Measurements from ENCODE around the gene OTUB2.

Gene OTUB2

GRCh38 chr14:94022532-94023411 lies 3.4 kb upstream of the OTUB2 start:
- DNase-seq = no peak

GRCh38 chr14:94024549-94024948 lies 1.6 kb upstream of the OTUB2 start:
- no peak for DNase-seq

DNA sequence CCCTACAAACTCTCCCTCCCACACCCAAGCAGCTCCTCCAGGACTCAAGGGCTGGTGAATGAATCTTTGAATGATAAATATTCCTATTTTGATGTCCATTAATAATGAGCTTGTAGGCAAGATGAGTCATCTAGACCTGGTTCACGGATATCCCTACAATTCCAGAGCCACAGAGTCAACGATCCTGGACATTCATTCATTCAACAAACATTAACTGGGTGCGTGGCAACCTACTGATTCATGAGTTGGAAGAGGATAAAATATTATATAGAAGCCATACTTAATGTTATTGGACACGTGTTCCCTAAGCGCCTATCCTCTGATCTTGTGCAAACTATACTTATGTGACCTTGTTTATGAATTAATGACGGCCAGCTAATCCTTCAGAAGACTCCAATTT lies 420 bp upstream of the OTUB2 start:
- DNase-seq = no peak

DNA sequence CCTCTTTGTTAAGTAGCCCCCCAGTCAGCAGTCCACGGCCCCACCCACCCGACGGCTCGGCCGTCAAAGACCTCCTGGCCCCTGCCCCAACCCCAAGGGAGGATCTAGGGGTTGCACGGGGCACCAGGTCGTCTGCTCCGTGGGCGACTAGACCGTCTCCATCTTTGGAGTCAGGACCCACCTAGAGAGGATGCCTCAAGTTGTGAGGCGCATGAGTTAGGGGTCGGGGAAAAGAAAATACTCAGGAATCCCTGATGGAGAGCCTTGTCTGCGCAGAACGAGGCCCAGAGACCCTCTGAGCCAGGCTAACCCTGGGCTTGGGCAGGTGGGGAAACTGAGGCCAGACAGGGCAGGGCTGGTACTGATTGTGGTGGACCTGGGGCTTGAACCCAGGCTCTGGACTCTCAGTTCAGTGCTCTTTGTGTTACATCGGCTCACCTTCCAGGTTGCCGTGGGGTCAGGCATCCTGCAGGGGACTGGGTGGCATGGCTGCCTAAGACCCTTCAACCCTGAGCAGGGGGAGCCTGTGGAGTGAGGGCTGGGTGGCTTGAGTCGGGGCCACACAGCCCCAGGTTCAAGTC lies 839 bp downstream of the OTUB2 start:
- DNase-seq = no peak

DNA sequence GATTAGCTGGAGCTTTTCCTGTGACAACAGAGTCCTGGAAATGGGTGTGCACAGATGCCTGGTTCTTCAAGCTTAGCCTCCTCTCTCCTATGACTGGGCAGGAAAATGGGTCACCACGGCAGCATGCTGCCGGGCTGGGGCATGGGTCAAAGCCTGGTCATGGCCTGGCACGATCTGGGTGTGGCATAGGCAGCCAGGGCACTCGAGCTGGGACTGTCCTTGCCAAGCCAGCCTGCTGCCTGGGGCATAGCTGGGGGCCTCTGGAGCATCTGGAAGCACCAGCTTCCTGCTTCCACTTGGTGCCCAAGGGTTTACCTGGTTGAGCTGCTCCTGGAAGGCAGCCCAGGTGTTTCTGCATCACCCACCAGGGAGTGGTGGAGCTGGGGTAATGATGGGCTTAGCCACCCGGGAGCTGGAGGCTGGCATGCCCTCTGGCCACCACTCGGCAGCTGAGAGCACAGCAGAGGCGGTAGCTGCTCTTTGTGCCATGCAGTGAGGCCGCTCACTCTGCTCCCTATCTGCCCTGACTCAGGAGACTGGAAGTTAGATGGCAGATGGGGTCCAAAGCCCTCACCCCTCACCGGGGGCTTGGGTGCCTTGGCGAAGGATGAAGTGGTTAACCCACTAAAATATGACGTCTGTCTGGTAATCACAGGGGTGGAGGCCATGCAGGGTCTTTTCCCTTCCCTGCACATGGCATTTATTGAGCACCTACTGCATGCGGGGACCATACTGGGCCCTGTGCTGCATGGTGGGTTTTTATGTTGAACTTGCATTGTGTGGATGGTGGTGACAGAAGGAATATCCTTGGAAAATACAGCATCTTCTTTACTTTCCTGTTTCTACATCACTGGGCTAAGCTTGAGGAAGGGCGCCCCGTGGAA lies 1.7 kb downstream of the OTUB2 start:
- no peak for DNase-seq

- DNase-seq = no peak
Measured at GRCh38 chr14:94028450-94028826, 2.3 kb downstream of the OTUB2 start.

DNA sequence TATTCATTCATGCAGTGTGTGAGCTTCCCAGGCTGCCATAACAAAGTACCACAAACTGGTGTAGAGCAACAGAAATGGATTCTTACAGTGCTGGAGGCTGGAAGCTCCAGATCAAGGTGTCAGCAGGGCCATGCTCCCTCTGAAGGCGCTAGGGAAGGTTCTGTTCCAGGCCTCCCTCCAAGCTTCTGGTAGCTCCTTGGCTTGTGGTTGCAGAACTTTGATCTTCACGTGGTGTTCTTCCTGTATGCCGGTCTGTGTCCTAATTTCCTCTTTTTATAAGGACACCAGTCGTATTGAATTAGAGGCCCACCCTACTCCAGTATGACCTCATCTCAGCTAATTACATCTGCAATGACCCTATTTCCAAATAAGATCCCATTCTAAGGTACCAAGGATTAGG lies 3.1 kb downstream of the OTUB2 start:
- no peak for DNase-seq

GRCh38 chr14:94029671-94030203 lies 3.6 kb downstream of the OTUB2 start:
- no peak for DNase-seq

GRCh38 chr14:94030571-94030970 lies 4.4 kb downstream of the OTUB2 start:
- DNase-seq = no peak

- no peak for DNase-seq
Measured at GRCh38 chr14:94031161-94031882, 5.2 kb downstream of the OTUB2 start.

DNA sequence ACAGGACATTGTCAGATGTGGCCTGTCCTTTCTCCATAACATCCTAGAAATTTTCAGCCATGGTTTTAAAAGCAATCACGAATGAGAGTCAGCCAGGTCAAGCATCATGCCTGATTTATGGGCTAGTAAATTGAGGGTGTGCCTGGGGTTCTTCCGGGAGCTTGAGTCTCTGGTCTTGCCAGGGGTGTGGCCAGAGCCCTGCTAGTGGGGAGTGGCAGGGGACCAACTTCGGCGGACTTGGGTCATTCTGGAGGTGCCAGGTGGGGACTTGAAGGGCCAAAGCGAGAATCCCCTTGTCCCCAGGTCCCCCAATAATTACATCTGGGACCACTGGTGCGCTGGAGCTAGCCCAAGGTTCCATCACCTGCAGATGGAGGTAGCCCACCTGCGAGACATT lies 5.7 kb downstream of the OTUB2 start:
- DNase-seq = no peak

DNA sequence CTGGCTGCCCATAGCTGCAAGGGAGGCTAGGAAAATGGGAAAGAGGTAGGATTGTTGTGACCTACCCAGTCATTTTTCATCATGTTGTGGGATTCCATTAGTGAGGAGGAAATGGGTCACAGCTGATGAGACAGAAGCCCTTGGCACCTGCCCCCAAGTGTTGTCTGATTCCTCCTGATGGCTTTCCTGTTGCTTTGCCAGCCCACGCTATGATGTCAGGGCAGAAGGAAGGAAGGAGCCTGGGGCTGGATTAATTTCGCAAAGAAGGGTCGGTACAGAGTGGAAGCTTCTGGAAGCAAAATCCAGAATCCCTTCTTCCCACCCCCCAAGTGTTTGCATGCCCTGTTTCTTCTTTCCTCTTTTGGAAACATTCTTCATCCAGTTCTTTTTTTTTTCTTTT lies 8.7 kb downstream of the OTUB2 start:
- no peak for DNase-seq

- DNase-seq = peak; percentile 11
Measured at GRCh38 chr14:94036313-94037167, 10.4 kb downstream of the OTUB2 start.

DNA sequence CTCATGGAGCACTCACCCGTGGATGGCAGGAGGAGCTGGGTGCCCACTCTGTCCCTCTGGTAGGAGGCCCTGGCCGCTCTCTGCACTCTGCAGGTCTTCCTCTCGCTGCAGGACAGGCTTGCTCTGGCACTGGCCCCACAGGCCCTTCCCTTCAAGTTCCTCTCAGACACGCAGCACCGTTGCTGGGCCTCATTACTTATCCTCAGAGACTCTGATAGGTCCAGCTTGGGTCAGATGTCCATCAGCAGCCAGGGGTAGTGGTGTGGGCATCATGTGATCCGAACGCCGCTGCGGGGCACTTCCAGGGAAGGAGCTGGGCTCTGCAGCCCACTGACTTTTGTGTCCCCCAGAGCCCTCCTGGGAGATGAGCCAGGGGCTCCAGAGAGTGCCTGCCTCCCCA lies 11.8 kb downstream of the OTUB2 start:
- no peak for DNase-seq

DNA sequence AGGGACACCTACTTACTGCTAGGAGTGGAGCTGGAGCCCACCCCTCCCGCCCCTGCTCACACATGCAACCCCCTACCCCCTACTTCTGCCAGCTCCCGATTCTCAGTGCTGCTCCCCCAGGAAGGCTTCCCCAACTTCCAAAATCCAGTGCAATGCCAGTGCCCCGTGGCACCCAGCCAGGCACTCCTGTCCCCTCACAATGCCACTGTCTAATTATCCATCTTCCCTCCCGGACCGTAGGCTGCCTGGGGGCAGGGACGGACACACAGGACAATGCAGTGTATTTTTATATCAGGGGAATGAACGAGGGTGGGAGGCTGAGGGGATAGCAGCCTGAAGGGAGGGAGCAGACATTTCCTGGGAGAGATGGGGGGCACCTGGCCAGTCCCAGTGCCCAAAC lies 12.4 kb downstream of the OTUB2 start:
- DNase-seq = no peak

DNA sequence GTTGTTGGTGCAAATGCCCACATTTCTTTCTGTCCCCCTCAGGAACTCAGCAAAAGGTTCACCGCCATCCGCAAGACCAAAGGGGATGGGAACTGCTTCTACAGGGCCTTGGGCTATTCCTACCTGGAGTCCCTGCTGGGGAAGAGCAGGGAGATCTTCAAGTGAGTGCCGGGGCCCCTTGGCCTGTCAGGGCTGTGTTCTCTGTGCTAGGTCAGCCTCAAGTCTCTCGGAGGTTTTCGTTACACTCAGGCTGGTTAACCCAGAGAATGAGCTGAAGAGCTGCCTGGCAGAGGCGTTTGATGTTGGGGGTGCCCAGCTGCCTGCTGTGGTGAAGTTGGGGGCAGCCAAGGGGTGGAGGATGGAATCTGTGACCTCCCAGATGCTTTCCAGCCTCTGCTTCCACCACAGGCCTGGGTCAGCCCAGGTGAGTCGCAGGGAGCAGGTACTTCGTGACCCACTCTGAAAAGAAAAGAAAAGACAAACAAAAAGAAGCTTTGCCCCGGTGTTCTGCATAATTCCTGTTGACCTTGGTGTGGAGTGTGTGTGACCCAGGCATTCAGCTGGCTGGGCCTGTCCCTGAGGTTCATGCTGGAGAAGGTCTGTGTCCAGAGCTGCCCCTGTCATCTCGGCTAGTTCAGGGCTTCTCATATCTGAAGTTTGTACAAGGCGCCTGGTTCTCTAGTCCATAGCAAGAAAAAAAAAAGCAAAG lies 12.9 kb downstream of the OTUB2 start:
- DNase-seq = no peak

GRCh38 chr14:94040247-94040646 lies 14.1 kb downstream of the OTUB2 start:
- no peak for DNase-seq

DNA sequence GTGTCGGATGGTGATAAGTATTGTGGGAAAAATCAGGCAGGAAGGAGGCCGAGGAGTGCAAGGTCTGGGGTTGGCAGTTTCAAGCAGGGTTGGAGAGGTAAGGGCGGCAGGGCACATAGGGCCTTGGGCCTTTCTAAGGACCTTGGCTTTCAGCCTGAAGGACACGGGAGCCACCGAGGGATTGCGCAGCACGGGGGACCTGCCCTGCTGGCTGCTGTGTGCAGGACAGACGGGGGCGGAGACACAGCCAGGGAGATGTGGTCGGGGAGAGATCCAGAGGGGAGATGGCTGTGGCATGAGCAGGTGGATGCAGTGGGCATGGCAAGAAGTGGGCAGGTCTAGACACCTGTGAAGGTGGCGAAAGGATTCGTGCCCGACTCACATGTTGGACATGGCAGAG lies 14.7 kb downstream of the OTUB2 start:
- DNase-seq = no peak

GRCh38 chr14:94041551-94042346 lies 15.6 kb downstream of the OTUB2 start:
- DNase-seq = no peak

DNA sequence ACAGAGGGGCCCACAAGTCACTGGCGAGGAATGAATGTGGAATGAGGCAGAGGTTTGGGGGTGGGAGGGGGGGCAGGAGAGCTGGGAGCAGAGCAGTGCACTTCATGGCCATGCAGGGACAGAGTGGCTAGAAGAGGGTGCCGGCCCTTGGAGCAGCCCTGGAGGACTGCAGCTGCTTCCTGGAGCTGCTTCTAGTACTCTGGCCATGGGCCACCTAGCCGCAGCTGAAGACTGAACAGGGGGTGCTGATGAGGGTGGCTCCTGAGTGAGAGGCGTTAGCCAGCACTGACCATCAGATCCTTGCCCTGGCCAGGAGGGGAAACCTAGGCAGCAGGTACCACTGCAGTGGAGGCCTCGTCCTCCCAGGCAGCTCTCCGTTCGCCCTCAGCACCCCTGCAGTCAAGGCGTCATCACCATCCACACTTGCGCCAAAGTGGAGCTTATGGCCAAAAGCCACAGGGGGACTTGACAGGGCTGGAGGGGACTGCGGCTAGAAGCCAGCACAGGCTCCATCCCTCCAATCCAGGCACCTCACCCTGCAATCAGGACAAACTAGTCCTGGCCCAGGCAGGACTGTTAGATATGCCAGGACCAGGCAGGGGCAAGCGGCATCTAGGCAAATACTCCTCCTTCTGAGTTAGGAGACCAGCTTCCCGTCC lies 16.4 kb downstream of the OTUB2 start:
- no peak for DNase-seq

Measured in NCI-H2107 (cell line).